Measurements from ENCODE around the gene PRUNE2. TPM values are rescaled to one million over a fixed set of nuclear protein-coding genes. Genes with fewer than 3 reads are reported as not detected.

Gene PRUNE2
- total RNA-seq, 4 donors from 2014 or later, result 3.6 to 16.2 (median 6.4) TPM

DNA sequence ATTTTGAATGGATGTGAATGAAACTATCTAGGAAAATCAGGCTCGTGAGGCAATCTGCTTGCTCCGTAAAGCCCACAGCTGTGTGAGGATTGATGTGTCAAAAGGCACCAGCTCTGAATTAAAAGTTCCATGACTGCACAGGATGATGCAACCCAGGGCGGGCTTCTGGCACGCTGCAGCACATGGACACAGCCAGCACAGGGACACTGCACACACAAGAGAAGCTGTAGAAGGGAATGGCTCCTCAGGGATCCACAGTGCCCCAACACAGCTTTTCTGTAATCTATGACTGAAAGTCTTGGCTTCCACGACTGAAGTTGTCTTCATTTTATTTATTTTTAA lies 295.9 kb downstream of the PRUNE2 start:
- Histone ChIP-seq H3K36me3 (no peaks in the 10 kb centered on the region), H3K9me3 (no peaks in the 10 kb centered on the region), H3K4me3 (no peak overlapping the region), H3K27me3 (no peaks in the 10 kb centered on the region), H3K27ac (no peak overlapping the region), H3K4me1 (peaks cover 5% of the 10 kb centered on the region)
- TF ChIP-seq EP300 (IDR thresholded peaks at IDR 0.05) (no peak), POLR2AphosphoS5 (IDR thresholded peaks at IDR 0.05) (peak in 2 of 3 donors; percentile 68 to 69)
- peak; percentile 85 to 91 for DNase-seq (ENCODE audit: low spot score in 2 of 2)
- WGBS, result 40% methylated on average over 5 of the region's 5 CpGs

- H3K36me3 ChIP-seq, result no peaks in the 10 kb centered on the region
- no peaks in the 10 kb centered on the region for H3K27me3 ChIP-seq
- no peak overlapping the region for H3K27ac ChIP-seq
- H3K4me3 ChIP-seq, result no peak overlapping the region
- 91% methylated on average over 6 of the region's 6 CpGs for WGBS
- DNase-seq (ENCODE audit: low spot score in 2 of 2), result no peak
- H3K4me1 ChIP-seq, result peaks cover 5% of the 10 kb centered on the region
- no peak for TF ChIP-seq POLR2A (IDR thresholded peaks at IDR 0.05)
- TF ChIP-seq POLR2AphosphoS5 (IDR thresholded peaks at IDR 0.05), result no peak
- TF ChIP-seq, protein P1, sequence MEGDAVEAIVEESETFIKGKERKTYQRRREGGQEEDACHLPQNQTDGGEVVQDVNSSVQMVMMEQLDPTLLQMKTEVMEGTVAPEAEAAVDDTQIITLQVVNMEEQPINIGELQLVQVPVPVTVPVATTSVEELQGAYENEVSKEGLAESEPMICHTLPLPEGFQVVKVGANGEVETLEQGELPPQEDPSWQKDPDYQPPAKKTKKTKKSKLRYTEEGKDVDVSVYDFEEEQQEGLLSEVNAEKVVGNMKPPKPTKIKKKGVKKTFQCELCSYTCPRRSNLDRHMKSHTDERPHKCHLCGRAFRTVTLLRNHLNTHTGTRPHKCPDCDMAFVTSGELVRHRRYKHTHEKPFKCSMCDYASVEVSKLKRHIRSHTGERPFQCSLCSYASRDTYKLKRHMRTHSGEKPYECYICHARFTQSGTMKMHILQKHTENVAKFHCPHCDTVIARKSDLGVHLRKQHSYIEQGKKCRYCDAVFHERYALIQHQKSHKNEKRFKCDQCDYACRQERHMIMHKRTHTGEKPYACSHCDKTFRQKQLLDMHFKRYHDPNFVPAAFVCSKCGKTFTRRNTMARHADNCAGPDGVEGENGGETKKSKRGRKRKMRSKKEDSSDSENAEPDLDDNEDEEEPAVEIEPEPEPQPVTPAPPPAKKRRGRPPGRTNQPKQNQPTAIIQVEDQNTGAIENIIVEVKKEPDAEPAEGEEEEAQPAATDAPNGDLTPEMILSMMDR (IDR thresholded peaks at IDR 0.05), result no peak
- no peak for TF ChIP-seq EP300 (IDR thresholded peaks at IDR 0.05)
- H3K9me3 ChIP-seq, result no peaks in the 10 kb centered on the region
Measured at GRCh38 chr9:76609285-76610010, 296.5 kb downstream of the PRUNE2 start.

DNA sequence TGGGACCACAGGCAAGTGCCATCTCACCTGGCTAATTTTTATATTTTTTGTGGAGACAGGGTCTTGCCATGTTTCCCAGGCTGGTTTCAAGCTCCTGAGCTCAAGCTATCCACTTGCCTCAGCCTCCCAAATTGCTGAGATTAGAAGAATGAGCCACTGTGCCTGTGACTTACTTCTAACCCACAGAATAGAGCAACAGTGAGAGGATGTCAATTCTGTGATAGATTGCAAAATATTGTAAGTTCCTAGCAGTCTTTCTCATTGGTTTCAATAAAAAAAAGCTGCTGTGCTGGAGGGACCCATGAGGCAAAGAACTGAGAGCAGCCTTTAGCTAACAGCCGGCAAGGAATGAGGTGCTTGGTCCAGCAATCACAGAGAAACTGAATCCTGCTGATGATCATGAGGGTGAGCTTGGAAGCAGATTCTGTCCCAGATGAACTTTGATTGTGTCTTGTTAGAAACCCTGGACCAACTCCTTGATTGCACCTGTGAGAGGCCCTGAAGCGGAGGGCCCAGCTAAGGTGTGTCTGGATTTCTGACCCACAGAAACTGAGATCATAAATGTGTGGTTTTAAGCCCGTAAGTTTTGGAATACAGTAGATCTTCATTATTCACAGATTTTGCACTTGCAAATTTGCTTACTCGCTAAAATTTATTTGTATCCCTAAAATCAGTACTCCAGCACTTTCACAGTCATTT lies 297.2 kb downstream of the PRUNE2 start:
- Histone ChIP-seq H3K36me3 (no peaks in the 10 kb centered on the region), H3K9me3 (no peaks in the 10 kb centered on the region), H3K27ac (no peak overlapping the region), H3K4me1 (peaks cover 5% of the 10 kb centered on the region), H3K4me3 (no peak overlapping the region), H3K27me3 (no peaks in the 10 kb centered on the region)
- TF ChIP-seq POLR2AphosphoS5 (IDR thresholded peaks at IDR 0.05) (no peak), POLR2A (IDR thresholded peaks at IDR 0.05) (no peak), EP300 (IDR thresholded peaks at IDR 0.05) (no peak)
- TF ChIP-seq, protein P1 (IDR thresholded peaks at IDR 0.05), result no peak
- 90% methylated on average over 4 of the region's 4 CpGs for WGBS
- DNase-seq (ENCODE audit: low spot score in 2 of 2), result no peak

DNA sequence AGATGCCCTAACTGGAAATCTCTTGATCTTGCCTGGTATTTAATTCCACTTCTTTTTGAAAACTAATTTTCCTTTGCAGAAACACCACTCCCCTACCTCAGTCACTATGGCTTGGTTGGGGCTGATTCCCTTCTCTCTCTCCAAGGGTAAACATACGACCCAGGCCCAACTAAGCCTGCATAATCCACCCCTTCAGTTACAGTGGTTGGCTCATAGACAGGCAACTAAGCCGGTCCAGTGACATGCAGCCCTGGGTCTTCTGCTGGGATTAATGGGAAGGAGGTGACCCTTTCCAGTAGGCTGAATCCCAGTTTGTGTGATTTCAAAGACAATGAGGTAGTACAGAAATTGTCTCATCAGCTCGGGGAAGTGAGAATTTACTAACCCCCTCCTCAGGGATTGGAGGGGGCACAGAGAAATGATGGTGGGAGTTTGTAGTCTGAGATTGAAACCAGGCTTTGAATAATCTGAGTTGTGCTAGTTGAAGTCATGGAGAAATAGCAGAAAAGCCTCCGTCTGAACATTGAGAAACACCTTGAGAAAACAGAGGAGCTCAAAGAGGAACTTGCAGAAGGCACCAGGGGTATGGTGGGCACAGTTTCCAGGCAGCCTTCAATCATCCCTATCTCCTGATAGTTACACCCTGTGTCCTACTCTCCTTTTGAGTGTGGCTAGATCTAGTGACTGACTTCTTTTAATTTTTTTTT lies 298.0 kb downstream of the PRUNE2 start:
- Histone ChIP-seq H3K36me3 (no peaks in the 10 kb centered on the region), H3K9me3 (no peaks in the 10 kb centered on the region), H3K4me3 (no peak overlapping the region), H3K27ac (no peak overlapping the region), H3K4me1 (peaks cover 5% of the 10 kb centered on the region), H3K27me3 (no peaks in the 10 kb centered on the region)
- DNase-seq (ENCODE audit: low spot score in 2 of 2), result no peak
- WGBS, result 90% methylated on average over 4 of the region's 4 CpGs
- TF ChIP-seq POLR2A (IDR thresholded peaks at IDR 0.05) (no peak), POLR2AphosphoS5 (IDR thresholded peaks at IDR 0.05) (no peak), EP300 (IDR thresholded peaks at IDR 0.05) (no peak)
- TF ChIP-seq, protein P1 (IDR thresholded peaks at IDR 0.05), result no peak

- WGBS, result 81% methylated on average over 5 of the region's 5 CpGs
- Histone ChIP-seq H3K4me1 (peaks cover 3% of the 10 kb centered on the region), H3K4me3 (no peak overlapping the region), H3K36me3 (no peaks in the 10 kb centered on the region), H3K27me3 (no peaks in the 10 kb centered on the region), H3K9me3 (no peaks in the 10 kb centered on the region), H3K27ac (no peak overlapping the region)
- no peak for TF ChIP-seq POLR2AphosphoS5 (IDR thresholded peaks at IDR 0.05)
- TF ChIP-seq, protein P1 (IDR thresholded peaks at IDR 0.05), result no peak
- no peak for TF ChIP-seq EP300 (IDR thresholded peaks at IDR 0.05)
- no peak for TF ChIP-seq POLR2A (IDR thresholded peaks at IDR 0.05)
- DNase-seq (ENCODE audit: low spot score in 2 of 2), result no peak
Measured at GRCh38 chr9:76605321-76605900, 300.5 kb downstream of the PRUNE2 start.
